K562 (cell line): ENCODE results near the gene GFI1B. TPM values are rescaled to one million over a fixed set of nuclear protein-coding genes. Genes with fewer than 3 reads are reported as not detected.

Source experiments
- BCOR ChIP-seq: fragments of 450-650 bp; IDR thresholded peaks from 2 replicates; pipeline ENCODE4 v1.6.1; 2016
- BRD9 ChIP-seq: fragments of 450-650 bp; IDR thresholded peaks from 2 replicates; pipeline ENCODE4 v1.6.1; 2018; ENCODE audit warnings: low read depth; ENCODE audit not compliant: partially characterized antibody
- HDAC1 ChIP-seq, 2 experiments: fragments of 450-650 bp; IDR thresholded peaks; 2 replicates each; pipeline ENCODE4 v1.6.1; 2016 to 2017; ENCODE audit warnings: inconsistent platforms in 1 of 2, mild to moderate bottlenecking in 1 of 2, moderate library complexity in 1 of 2
- HSF4 ChIP-seq: fragments of 250-450 bp; sonication (Bioruptor Pico); IDR thresholded peaks from 2 replicates; pipeline ENCODE4 v2.1.2; 2022; ENCODE audit warnings: mild to moderate bottlenecking, moderate library complexity, borderline replicate concordance
- JUND ChIP-seq, 2 experiments: IDR thresholded peaks; 2 replicates in 1 of 2; 3 replicates in 1 of 2; pipeline ENCODE4 v1.6.1; 2011; ENCODE audit warnings: borderline replicate concordance in 2 of 2, low read depth in 2 of 2, low read length in 2 of 2, improper control_type of control experiment in 1 of 2, missing biosample characterization in 1 of 2, missing genetic modification characterization in 1 of 2, missing genetic modification reagents in 1 of 2
- KAT7 ChIP-seq: sonication (generic); formaldehyde crosslinking; IDR thresholded peaks from 2 replicates; pipeline ENCODE4 v1.8.0; 2022; ENCODE audit warnings: missing genetic modification reagents, mild to moderate bottlenecking, borderline replicate concordance
- MIER1 ChIP-seq: fragments of 450-650 bp; IDR thresholded peaks from 2 replicates; pipeline ENCODE4 v1.6.1; 2016; ENCODE audit warnings: antibody characterized with exemption, mild to moderate bottlenecking, low read depth
- NCOA6 ChIP-seq: fragments of 450-650 bp; IDR thresholded peaks from 2 replicates; pipeline ENCODE4 v1.6.1; 2017; ENCODE audit warnings: mild to moderate bottlenecking
- NELFE ChIP-seq: IDR thresholded peaks from 2 replicates; pipeline ENCODE4 v1.6.1; 2011; ENCODE audit warnings: mild to moderate bottlenecking; ENCODE audit not compliant: insufficient read depth, insufficient read length
- NFRKB ChIP-seq: fragments of 450-650 bp; IDR thresholded peaks from 2 replicates; pipeline ENCODE4 v1.6.1; 2016; ENCODE audit warnings: low read depth
- NR4A1 ChIP-seq, 2 experiments: fragments of 250-450 bp in 1 of 2; fragments of 450-650 bp in 1 of 2; sonication (Bioruptor Pico) in 1 of 2; IDR thresholded peaks; 2 replicates each; pipeline versions ENCODE4 v1.4.0 to v1.6.1; 2016 to 2020; ENCODE audit warnings: mild to moderate bottlenecking in 2 of 2, missing compliant biosample characterization in 1 of 2, missing genetic modification characterization in 1 of 2, moderate library complexity in 1 of 2
- ZBTB12 ChIP-seq: fragments of 250-450 bp; sonication (Bioruptor Pico); IDR thresholded peaks from 2 replicates; pipeline ENCODE4 v1.4.0; 2020
- ZNF143 ChIP-seq: sonication (generic); formaldehyde crosslinking; IDR thresholded peaks from 2 replicates; pipeline ENCODE4 v1.9.0; 2022; ENCODE audit warnings: mild to moderate bottlenecking, missing genetic modification reagents
- ZNF586 ChIP-seq: fragments of 450-650 bp; formaldehyde crosslinking; conservative IDR thresholded peaks from 2 replicates; pipeline ENCODE4 v1.4.0; 2020; ENCODE audit warnings: mild to moderate bottlenecking, moderate library complexity
- ZNF780A ChIP-seq: fragments of 250-450 bp; sonication (Bioruptor Pico); IDR thresholded peaks from 2 replicates; pipeline ENCODE4 v1.5.0; 2021; ENCODE audit warnings: mild to moderate bottlenecking
- polyA plus RNA-seq, 8 experiments: library from polyadenylated mRNA; depleted of rRNA in 4 of 8; stranded (reverse) in 5 of 8; unstranded in 3 of 8; fragments of >200 nt; fragmentation: Nextera tagmentation in 2 of 8; fragmentation: Illumina TruSeq in 1 of 8; extraction: Ambion mirVana in 2 of 8; extraction: Trizol in 1 of 8; gene quantifications; 2 replicates each; pipeline versions ENCODE4 v1.2.1 to v1.2.3, GENCODE V29; 2011 to 2014; ENCODE audit warnings: inconsistent platforms in 1 of 8, missing spikeins in 1 of 8
- total RNA-seq, 7 experiments: library from RNA; depleted of rRNA in 6 of 7; stranded (reverse); fragments of >200 nt in 6 of 7; fragmentation: Illumina TruSeq in 2 of 7; extraction: Trizol in 2 of 7; gene quantifications; 2 replicates each; pipeline versions ENCODE4 v1.2.1 to v1.2.3, GENCODE V29; 2011 to 2021; ENCODE audit warnings: low replicate concordance in 1 of 7
- TF ChIP-seq, protein P1 (sequence below), 2 experiments: IDR thresholded peaks; 2 replicates each; pipeline ENCODE4 v1.6.1; 2011; ENCODE audit warnings: borderline replicate concordance in 1 of 2, control low read depth in 1 of 2, low read depth in 1 of 2, low read length in 1 of 2, mild to moderate bottlenecking in 1 of 2, mixed read lengths in 1 of 2, moderate library complexity in 1 of 2; ENCODE audit not compliant: insufficient read depth in 1 of 2, insufficient read length in 1 of 2, poor library complexity in 1 of 2, severe bottlenecking in 1 of 2; ENCODE audit errors: extremely low read depth in 1 of 2

Gene GFI1B
- total and polyA plus RNA-seq, 9 of the 15 experiments (the other 6 are each of a cell fraction or from before 2014, with no cell fraction given), result 8.0 to 75.7 (median 34.5) TPM

GRCh38 chr9:132983491-132984201 lies 5.2 kb downstream of the GFI1B start (continued):
- TF ChIP-seq MIER1 (no peak), ZNF780A (CRISPR knock-in tag) (no peak), BCOR (0 out of 2 replicates have a peak, but pooled peaks have one; percentile 38), HDAC1 (IDR thresholded peaks at IDR 0.05) (0 out of 4 replicates have a peak, but pooled peaks of 1 of the 2 experiments have one; percentile 14), ZNF143 (0 out of 2 replicates have a peak, but pooled peaks have one; percentile 18), NELFE (no peak), ZBTB12 (CRISPR knock-in tag) (no peak), KAT7 (CRISPR knock-in tag) (no peak), JUND (IDR thresholded peaks at IDR 0.05; ENCODE audit: borderline replicate concordance, low read depth, low read length) (0 out of 2 replicates have a peak, but pooled peaks have one; percentile 3), JUND (tag; IDR thresholded peaks at IDR 0.05; ENCODE audit: borderline replicate concordance, low read depth, low read length) (no peak), NFRKB (no peak), NR4A1 (CRISPR knock-in tag; IDR thresholded peaks at IDR 0.05) (no peak), NR4A1 (tag; IDR thresholded peaks at IDR 0.05) (0 out of 2 replicates have a peak, but pooled peaks have one; percentile 15), BRD9 (no peak), ZNF586 (no peak), HSF4 (CRISPR knock-in tag) (no peak), NCOA6 (no peak)
- TF ChIP-seq, protein P1, sequence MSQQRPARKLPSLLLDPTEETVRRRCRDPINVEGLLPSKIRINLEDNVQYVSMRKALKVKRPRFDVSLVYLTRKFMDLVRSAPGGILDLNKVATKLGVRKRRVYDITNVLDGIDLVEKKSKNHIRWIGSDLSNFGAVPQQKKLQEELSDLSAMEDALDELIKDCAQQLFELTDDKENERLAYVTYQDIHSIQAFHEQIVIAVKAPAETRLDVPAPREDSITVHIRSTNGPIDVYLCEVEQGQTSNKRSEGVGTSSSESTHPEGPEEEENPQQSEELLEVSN (IDR thresholded peaks at IDR 0.05; ENCODE audit: borderline replicate concordance in 1 of 2, extremely low read depth in 1 of 2, insufficient read depth in 1 of 2, insufficient read length in 1 of 2, low read depth in 1 of 2, low read length in 1 of 2, poor library complexity in 1 of 2, severe bottlenecking in 1 of 2), result peak in 1 of 2 experiments; percentile 6
